HepG2 (cell line): ENCODE results near the gene SLC9A9. TPM values are rescaled to one million over a fixed set of nuclear protein-coding genes. Genes with fewer than 3 reads are reported as not detected.

Source experiments
- ATAC-seq: fragments of 200-7000 bp; cut with Tn5 transposase; 3 replicates; pipeline ENCODE4 v1.9.1; 2020; ENCODE audit warnings: mild to moderate bottlenecking, moderate library complexity
- BruUV-seq: library from RNA; stranded (reverse); fragments of 400-500 nt; replicated peaks from 2 replicates; lab custom pipeline; 2021; lab: Mats Ljungman, UMichigan
- CTCF ChIA-PET: fragments of 300-600 bp; formaldehyde crosslinking; extraction: SDS; loops from one replicate; lab custom pipeline; 2021; ENCODE audit warnings: low total read pairs, inconsistent platforms, low intra/inter-chr PET ratio; lab: Yijun Ruan, JAX
- POLR2A ChIA-PET: fragments of 350-600 bp; sonication (Branson Sonifier 250); formaldehyde crosslinking; loops from one replicate; lab custom pipeline; 2020; ENCODE audit warnings: antibody characterized with exemption, inconsistent platforms; lab: Yijun Ruan, JAX
- DNase-seq: peaks from one replicate; pipeline ENCODE4 v3.0.0-alpha.2; 2015; ENCODE audit warnings: low spot score
- FAIRE-seq: peaks from 3 replicates; lab custom pipeline; 2011; peaks lifted over from hg19 to GRCh38; lab: Jason Lieb, UNC
- H2AFZ ChIP-seq: one replicate; pipeline ENCODE4 v1.6.1; 2011; ENCODE audit warnings: low read length, inconsistent platforms
- H3K27ac ChIP-seq: fragments of 300-600 bp; 3 replicates; pipeline ENCODE4 v1.8.0; 2011; ENCODE audit warnings: mixed run types, mild to moderate bottlenecking, mixed read lengths, low read length, inconsistent platforms; ENCODE audit not compliant: insufficient read depth; ENCODE audit errors: extremely low read length
- H3K27me3 ChIP-seq, 2 experiments: fragments of 200-600 bp in 1 of 2; 2 replicates in 1 of 2; 3 replicates in 1 of 2; pipeline versions ENCODE4 v1.6.0 to v1.8.0; 2011; ENCODE audit warnings: low read length in 2 of 2, mild to moderate bottlenecking in 2 of 2, moderate library complexity in 2 of 2, inconsistent platforms in 1 of 2; ENCODE audit not compliant: insufficient read depth in 2 of 2, control insufficient read depth in 1 of 2
- H3K36me3 ChIP-seq, 2 experiments: fragments of 200-600 bp in 1 of 2; replicated peaks in 1 of 2; 2 replicates in 1 of 2; 3 replicates in 1 of 2; pipeline versions ENCODE4 v1.5.1 to v1.8.0; 2011; ENCODE audit warnings: low read length in 2 of 2, inconsistent platforms in 1 of 2; ENCODE audit not compliant: insufficient read depth in 2 of 2, control insufficient read depth in 1 of 2
- H3K4me1 ChIP-seq: 2 replicates; pipeline ENCODE4 v1.5.1; 2012; ENCODE audit warnings: low read length, inconsistent platforms; ENCODE audit not compliant: insufficient read depth
- H3K4me2 ChIP-seq: 2 replicates; pipeline ENCODE4 v1.6.0; 2011; ENCODE audit warnings: low read depth, low read length, inconsistent platforms
- H3K4me3 ChIP-seq, 3 experiments: fragments of 200-600 bp in 1 of 3; sonication (generic), shearing (Covaris generic) in 1 of 3; replicated peaks in 1 of 3; 2 replicates each; pipeline ENCODE4 v1.5.1; 2011 to 2016; ENCODE audit warnings: low read length in 3 of 3, inconsistent platforms in 2 of 3, low read depth in 2 of 3, mild to moderate bottlenecking in 2 of 3, control low read depth in 1 of 3, mixed read lengths in 1 of 3; ENCODE audit not compliant: insufficient read depth in 1 of 3
- H3K79me2 ChIP-seq: one replicate; pipeline ENCODE4 v1.6.1; 2011; ENCODE audit warnings: low read length, inconsistent platforms; ENCODE audit not compliant: insufficient read depth
- H3K9ac ChIP-seq: 2 replicates; pipeline ENCODE4 v1.6.0; 2011; ENCODE audit warnings: mild to moderate bottlenecking, low read depth, low read length, inconsistent platforms; ENCODE audit not compliant: insufficient read depth
- H3K9me3 ChIP-seq: 2 replicates; pipeline ENCODE4 v1.5.1; 2012; ENCODE audit warnings: mild to moderate bottlenecking, low read length
- H4K20me1 ChIP-seq: 2 replicates; pipeline ENCODE4 v1.6.0; 2011; ENCODE audit warnings: inconsistent platforms, mild to moderate bottlenecking, low read length, moderate library complexity; ENCODE audit not compliant: insufficient read depth
- ATF7 ChIP-seq, 2 experiments: fragments of 450-650 bp in 1 of 2; sonication (generic) in 1 of 2; formaldehyde crosslinking in 1 of 2; IDR thresholded peaks; 2 replicates each; pipeline versions ENCODE4 v1.4.0 to v1.6.1; 2016 to 2020; ENCODE audit warnings: antibody characterized with exemption in 1 of 2, mild to moderate bottlenecking in 1 of 2, missing genetic modification reagents in 1 of 2
- BRF2 ChIP-seq: sonication (generic); formaldehyde crosslinking; IDR thresholded peaks from 2 replicates; pipeline ENCODE4 v1.8.1; 2022; ENCODE audit warnings: mild to moderate bottlenecking, missing genetic modification reagents
- CREB1 ChIP-seq, 2 experiments: fragments of 450-650 bp in 1 of 2; IDR thresholded peaks; 2 replicates each; pipeline ENCODE4 v1.6.1; 2016 to 2017; ENCODE audit warnings: control low read depth in 1 of 2, mild to moderate bottlenecking in 1 of 2, missing compliant biosample characterization in 1 of 2, missing genetic modification characterization in 1 of 2
- NR1H2 ChIP-seq: sonication (generic); formaldehyde crosslinking; IDR thresholded peaks from 2 replicates; pipeline ENCODE4 v1.8.1; 2022; ENCODE audit warnings: low read depth, missing genetic modification reagents, borderline replicate concordance
- PHF8 ChIP-seq: sonication (generic); formaldehyde crosslinking; IDR thresholded peaks from 2 replicates; pipeline ENCODE4 v1.5.0; 2020; ENCODE audit warnings: missing genetic modification reagents
- TBX3 ChIP-seq: fragments of 450-650 bp; IDR thresholded peaks from 2 replicates; pipeline ENCODE4 v1.6.1; 2017; ENCODE audit warnings: antibody characterized with exemption, mild to moderate bottlenecking, inconsistent platforms, borderline replicate concordance
- ZNF367 ChIP-seq: sonication (generic); formaldehyde crosslinking; IDR thresholded peaks from 2 replicates; pipeline ENCODE4 v1.4.0; 2020; ENCODE audit warnings: missing genetic modification reagents, borderline replicate concordance
- WGBS: methylation state at CpG from one replicate; pipeline ENCODE4 v1.1.6; 2017; ENCODE audit warnings: low lambda C conversion rate; 5-methylcytosine and 5-hydroxymethylcytosine counted together
- in situ Hi-C: cut with HindIII; loops from 2 replicates; pipeline ENCODE4 v1.10.0; 2017; ENCODE audit warnings: low pct_unique_long_range_greater_than_20kb; ENCODE audit not compliant: extremely low pct_ligation_motif_present
- intact Hi-C: fragments of 100-400 bp; cut with micrococcal nuclease; formaldehyde crosslinking; loops from one replicate; pipeline ENCODE4 v1.10.0; 2022; ENCODE audit not compliant: unreplicated experiment
- polyA plus RNA-seq, 8 experiments: library from polyadenylated mRNA; depleted of rRNA in 3 of 8; stranded (reverse) in 7 of 8; unstranded in 1 of 8; fragments of >200 nt; fragmentation: Illumina TruSeq in 4 of 8; extraction: Trizol in 4 of 8; gene quantifications; 2 replicates each; pipeline versions ENCODE4 v1.2.1 to v1.2.3, GENCODE V29; 2011 to 2016; ENCODE audit warnings: low read depth in 4 of 8, missing spikeins in 1 of 8, mixed read lengths in 1 of 8; ENCODE audit not compliant: insufficient read depth in 1 of 8
- total RNA-seq, 5 experiments: library from RNA; depleted of rRNA; stranded (reverse); fragments of >200 nt; fragmentation: Illumina TruSeq; extraction: Trizol; gene quantifications; 2 replicates each; pipeline ENCODE4 v1.2.3, GENCODE V29; 2016; ENCODE audit warnings: low read depth in 1 of 5
- TF ChIP-seq, protein P1 (sequence below): sonication (generic); formaldehyde crosslinking; IDR thresholded peaks from 2 replicates; pipeline ENCODE4 v1.8.0; 2022; ENCODE audit warnings: mild to moderate bottlenecking, missing genetic modification reagents, moderate library complexity
- TF ChIP-seq, protein P2 (sequence below): sonication (generic); formaldehyde crosslinking; IDR thresholded peaks from 2 replicates; pipeline ENCODE4 v1.4.0; 2020; ENCODE audit warnings: missing genetic modification reagents, borderline replicate concordance
- TF ChIP-seq, protein P3 (sequence below): sonication (generic); formaldehyde crosslinking; IDR thresholded peaks from 2 replicates; pipeline ENCODE4 v1.5.0; 2020; ENCODE audit warnings: mild to moderate bottlenecking, low read depth, missing genetic modification reagents, borderline replicate concordance

Gene SLC9A9
- total and polyA plus RNA-seq, 2 of the 13 experiments (the other 11 are each of a cell fraction or from before 2014, with no cell fraction given): not detected

- Histone ChIP-seq H3K4me2 (no peak overlapping the region), H2AFZ (no peak overlapping the region), H3K9me3 (no peaks in the 10 kb centered on the region), H3K4me1 (no peaks in the 10 kb centered on the region), H3K27me3 (no peaks in the 10 kb centered on the region), H3K4me3 (no peak overlapping the region), H3K79me2 (no peaks in the 10 kb centered on the region), H3K27ac (no peak overlapping the region), H4K20me1 (no peaks in the 10 kb centered on the region), H3K36me3 (no peaks in the 10 kb centered on the region), H3K9ac (no peak overlapping the region)
- WGBS: 0% methylated on average over 1 of the region's 4 CpGs
- BruUV-seq: no TSS peak
- ChIA-PET POLR2A (no interaction called here), CTCF (no interaction called here)
- intact Hi-C loops (no loop called here), in situ Hi-C loops (no loop called here)
- DNase-seq (no peak), ATAC-seq (no peak), FAIRE-seq (no peak)
- no peak for TF ChIP-seq PHF8
- TF ChIP-seq BRF2 (CRISPR knock-in tag): no peak
- TF ChIP-seq CREB1 (IDR thresholded peaks at IDR 0.05): peak; percentile 58
- TF ChIP-seq CREB1 (CRISPR knock-in tag; IDR thresholded peaks at IDR 0.05): no peak
- TF ChIP-seq, protein P1, sequence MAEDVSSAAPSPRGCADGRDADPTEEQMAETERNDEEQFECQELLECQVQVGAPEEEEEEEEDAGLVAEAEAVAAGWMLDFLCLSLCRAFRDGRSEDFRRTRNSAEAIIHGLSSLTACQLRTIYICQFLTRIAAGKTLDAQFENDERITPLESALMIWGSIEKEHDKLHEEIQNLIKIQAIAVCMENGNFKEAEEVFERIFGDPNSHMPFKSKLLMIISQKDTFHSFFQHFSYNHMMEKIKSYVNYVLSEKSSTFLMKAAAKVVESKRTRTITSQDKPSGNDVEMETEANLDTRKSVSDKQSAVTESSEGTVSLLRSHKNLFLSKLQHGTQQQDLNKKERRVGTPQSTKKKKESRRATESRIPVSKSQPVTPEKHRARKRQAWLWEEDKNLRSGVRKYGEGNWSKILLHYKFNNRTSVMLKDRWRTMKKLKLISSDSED (CRISPR knock-in tag): no peak
- TF ChIP-seq NR1H2 (CRISPR knock-in tag): no peak
- TF ChIP-seq, protein P2, sequence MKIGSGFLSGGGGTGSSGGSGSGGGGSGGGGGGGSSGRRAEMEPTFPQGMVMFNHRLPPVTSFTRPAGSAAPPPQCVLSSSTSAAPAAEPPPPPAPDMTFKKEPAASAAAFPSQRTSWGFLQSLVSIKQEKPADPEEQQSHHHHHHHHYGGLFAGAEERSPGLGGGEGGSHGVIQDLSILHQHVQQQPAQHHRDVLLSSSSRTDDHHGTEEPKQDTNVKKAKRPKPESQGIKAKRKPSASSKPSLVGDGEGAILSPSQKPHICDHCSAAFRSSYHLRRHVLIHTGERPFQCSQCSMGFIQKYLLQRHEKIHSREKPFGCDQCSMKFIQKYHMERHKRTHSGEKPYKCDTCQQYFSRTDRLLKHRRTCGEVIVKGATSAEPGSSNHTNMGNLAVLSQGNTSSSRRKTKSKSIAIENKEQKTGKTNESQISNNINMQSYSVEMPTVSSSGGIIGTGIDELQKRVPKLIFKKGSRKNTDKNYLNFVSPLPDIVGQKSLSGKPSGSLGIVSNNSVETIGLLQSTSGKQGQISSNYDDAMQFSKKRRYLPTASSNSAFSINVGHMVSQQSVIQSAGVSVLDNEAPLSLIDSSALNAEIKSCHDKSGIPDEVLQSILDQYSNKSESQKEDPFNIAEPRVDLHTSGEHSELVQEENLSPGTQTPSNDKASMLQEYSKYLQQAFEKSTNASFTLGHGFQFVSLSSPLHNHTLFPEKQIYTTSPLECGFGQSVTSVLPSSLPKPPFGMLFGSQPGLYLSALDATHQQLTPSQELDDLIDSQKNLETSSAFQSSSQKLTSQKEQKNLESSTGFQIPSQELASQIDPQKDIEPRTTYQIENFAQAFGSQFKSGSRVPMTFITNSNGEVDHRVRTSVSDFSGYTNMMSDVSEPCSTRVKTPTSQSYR (CRISPR knock-in tag): no peak
- TF ChIP-seq ATF7 (IDR thresholded peaks at IDR 0.05): peak; percentile 82
- TF ChIP-seq ATF7 (CRISPR knock-in tag; IDR thresholded peaks at IDR 0.05): no peak
- TF ChIP-seq TBX3: no peak
- TF ChIP-seq, protein P3, sequence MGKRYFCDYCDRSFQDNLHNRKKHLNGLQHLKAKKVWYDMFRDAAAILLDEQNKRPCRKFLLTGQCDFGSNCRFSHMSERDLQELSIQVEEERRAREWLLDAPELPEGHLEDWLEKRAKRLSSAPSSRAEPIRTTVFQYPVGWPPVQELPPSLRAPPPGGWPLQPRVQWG (CRISPR knock-in tag): no peak
- TF ChIP-seq ZNF367 (CRISPR knock-in tag): no peak
These were observed 344.9 kb downstream of the SLC9A9 start for GRCh38 chr3:143503325-143503885.
